ENCODE results near the gene TMEM134. TPM values are rescaled to one million over a fixed set of nuclear protein-coding genes. Genes with fewer than 3 reads are reported as not detected.
"Not testable (repeated sequence)": the region's sequence is repeated elsewhere in the genome, so short reads cannot be mapped to it uniquely, and the experiment has no call there.

Gene TMEM134
- total RNA-seq (100 to 1,000 TPM in 3 of 5 donors, 10 to 100 TPM in 2; 59.9 to 113 (median 106) TPM), total RNA-seq (3.7 to 47.1 (median 22.8) reads per million in 29 experiments)
- total RNA-seq (2013): 23.2 TPM

- no peaks in the 10 kb centered on the region for H3K36me3 Mint-ChIP-seq
Observed at GRCh38 chr11:67468759-67469507, at the start of gene TMEM134. Gene TMEM134 (minus strand): TSS chr11:67469251. CDS start chr11:67469192, 59 bp downstream.

GRCh38 chr11:67517784-67518552, 48.9 kb upstream of the TMEM134 start:
- no peak overlapping the region for H3K27ac ChIP-seq (ENCODE audit: low read length)
- Mint-ChIP-seq H3K4me3 (no peak overlapping the region), H3K36me3 (no peaks in the 10 kb centered on the region), H3K4me1 (no peaks in the 10 kb centered on the region), H3K27me3 (peaks cover 3 to 10% of the 10 kb centered on the region in 2 donors), H3K9me3 (no peaks in the 10 kb centered on the region), H3K27ac (no peak overlapping the region)
- H3K4me1 ChIP-seq (ENCODE audit: control insufficient read depth in 1 of 2, extremely low read depth in 1 of 2, insufficient read depth in 2 of 2, low read length in 2 of 2): no peaks in the 10 kb centered on the region
- WGBS (ENCODE audit: insufficient coverage): 86% methylated on average over 9 of the region's 10 CpGs
- DNase-seq: no peak
- H3K36me3 ChIP-seq (ENCODE audit: control insufficient read depth in 2 of 2, extremely low read depth in 1 of 2, insufficient read depth in 1 of 2, low read length in 1 of 2): no peaks in the 10 kb centered on the region
- H3K9me3 ChIP-seq: no peaks in the 10 kb centered on the region
- H3K27me3 ChIP-seq (replicated peaks in 1 of 2; ENCODE audit: control insufficient read depth in 2 of 2, extremely low read depth in 1 of 2, insufficient read depth in 2 of 2, low read length in 1 of 2): peaks cover 0 to 29% of the 10 kb centered on the region in 2 experiments
- no peak for ATAC-seq (replicated peaks in 1 of 4)
- ChIA-PET CTCF (no interaction called here), POLR2A (no interaction called here)
- no peak overlapping the region for H3K4me3 ChIP-seq (ENCODE audit: control insufficient read depth in 1 of 2, extremely low read depth in 1 of 2, low read length in 1 of 2)

More at GRCh38 chr11:67468759-67469507, at the start of gene TMEM134:
- H3K27ac ChIP-seq (ENCODE audit: low read length): peak within 1 kb of the TSS; percentile 67
- ChIA-PET POLR2A (interaction anchor here (0.6 to 1.3 kb wide), 2 partner anchors 32 to 146 kb away, joined by 3 to 4 read pairs; no protein-coding TSS in a partner anchor), CTCF (interaction anchor here in 1 of 2 donors (0.7 to 1.5 kb wide), 3 partner anchors 32 to 85 kb away, joined by 4 to 10 read pairs (median 7); partner anchors contain the start of genes PPP1CA and PTPRCAP)
- Mint-ChIP-seq H3K27ac (peak within 1 kb of the TSS; percentile 89 to 93), H3K27me3 (no peaks in the 10 kb centered on the region), H3K9me3 (no peaks in the 10 kb centered on the region), H3K4me1 (peaks cover 32 to 44% (median 36%) of the 10 kb centered on the region in 3 donors), H3K4me3 (peak within 1 kb of the TSS; percentile 83 to 88 (median 87))
- peak; percentile 81 to 95 (median 88) for DNase-seq
- peak within 1 kb of the TSS; percentile 80 to 84 for H3K4me3 ChIP-seq (ENCODE audit: control insufficient read depth in 1 of 2, extremely low read depth in 1 of 2, low read length in 1 of 2)
- peak; percentile 73 to 79 (median 78) for ATAC-seq (replicated peaks in 1 of 4)
- no peaks in the 10 kb centered on the region for H3K9me3 ChIP-seq
- H3K27me3 ChIP-seq (replicated peaks in 1 of 2; ENCODE audit: control insufficient read depth in 2 of 2, extremely low read depth in 1 of 2, insufficient read depth in 2 of 2, low read length in 1 of 2): no peaks in the 10 kb centered on the region
- peaks cover 11 to 55% of the 10 kb centered on the region in 2 experiments for H3K4me1 ChIP-seq (ENCODE audit: control insufficient read depth in 1 of 2, extremely low read depth in 1 of 2, insufficient read depth in 2 of 2, low read length in 2 of 2)
- WGBS (ENCODE audit: insufficient coverage): under 1% methylated on average over 76 of the region's 76 CpGs
- peaks cover 4 to 7% of the 10 kb centered on the region in 2 donors for H3K36me3 ChIP-seq (ENCODE audit: control insufficient read depth in 2 of 2, extremely low read depth in 1 of 2, insufficient read depth in 1 of 2, low read length in 1 of 2)

GRCh38 chr11:67516806-67517205, 47.8 kb upstream of the TMEM134 start:
- H3K4me3 Mint-ChIP-seq: no peak overlapping the region
- ChIA-PET POLR2A (no interaction called here), CTCF (no interaction called here)
- Histone ChIP-seq H3K27ac (ENCODE audit: low read length) (no peak overlapping the region), H3K27me3 (replicated peaks in 1 of 2; ENCODE audit: control insufficient read depth in 2 of 2, extremely low read depth in 1 of 2, insufficient read depth in 2 of 2, low read length in 1 of 2) (peaks cover 0 to 35% of the 10 kb centered on the region in 2 experiments), H3K36me3 (ENCODE audit: control insufficient read depth in 2 of 2, extremely low read depth in 1 of 2, insufficient read depth in 1 of 2, low read length in 1 of 2) (no peaks in the 10 kb centered on the region), H3K4me1 (ENCODE audit: control insufficient read depth in 1 of 2, extremely low read depth in 1 of 2, insufficient read depth in 2 of 2, low read length in 2 of 2) (no peaks in the 10 kb centered on the region), H3K4me3 (ENCODE audit: control insufficient read depth in 1 of 2, extremely low read depth in 1 of 2, low read length in 1 of 2) (no peak overlapping the region), H3K9me3 (no peaks in the 10 kb centered on the region)
- H3K36me3 Mint-ChIP-seq: no peaks in the 10 kb centered on the region
- H3K4me1 Mint-ChIP-seq: no peaks in the 10 kb centered on the region
- 93% methylated on average over 6 of the region's 9 CpGs for WGBS (ENCODE audit: insufficient coverage)
- DNase-seq: no peak
- H3K27ac Mint-ChIP-seq: peak overlapping the region in 1 of 2 donors; percentile 23
- peaks cover 3 to 10% of the 10 kb centered on the region in 2 donors for H3K27me3 Mint-ChIP-seq
- no peak for ATAC-seq (replicated peaks in 1 of 4)
- no peaks in the 10 kb centered on the region for H3K9me3 Mint-ChIP-seq

- Histone ChIP-seq H3K36me3 (ENCODE audit: control insufficient read depth in 2 of 2, extremely low read depth in 1 of 2, insufficient read depth in 1 of 2, low read length in 1 of 2) (no peaks in the 10 kb centered on the region), H3K27ac (ENCODE audit: low read length) (no peak overlapping the region), H3K4me1 (ENCODE audit: control insufficient read depth in 1 of 2, extremely low read depth in 1 of 2, insufficient read depth in 2 of 2, low read length in 2 of 2) (peaks cover 0 to 2% of the 10 kb centered on the region in 2 experiments), H3K4me3 (ENCODE audit: control insufficient read depth in 1 of 2, extremely low read depth in 1 of 2, low read length in 1 of 2) (no peak overlapping the region), H3K27me3 (replicated peaks in 1 of 2; ENCODE audit: control insufficient read depth in 2 of 2, extremely low read depth in 1 of 2, insufficient read depth in 2 of 2, low read length in 1 of 2) (peaks cover 0 to 37% of the 10 kb centered on the region in 2 experiments), H3K9me3 (no peaks in the 10 kb centered on the region)
- no CpG with 5 or more reads among the region's 7 CpGs for WGBS (ENCODE audit: insufficient coverage)
- CTCF ChIA-PET: interaction anchor here in 1 of 2 donors (0.6 kb wide), 1 partner anchor 319 kb away, joined by 4 read pairs; no protein-coding TSS in a partner anchor
- Mint-ChIP-seq H3K4me1 (peaks cover 1 to 4% (median 4%) of the 10 kb centered on the region in 3 donors), H3K4me3 (no peak overlapping the region), H3K9me3 (no peaks in the 10 kb centered on the region), H3K27ac (no peak overlapping the region), H3K36me3 (no peaks in the 10 kb centered on the region), H3K27me3 (peaks cover 3 to 16% of the 10 kb centered on the region in 2 donors)
- no peak for ATAC-seq (replicated peaks in 1 of 4)
- DNase-seq: no peak
- POLR2A ChIA-PET: interaction anchor here in 1 of 2 donors (0.7 kb wide), 1 partner anchor 10 kb away, joined by 3 read pairs; no protein-coding TSS in a partner anchor
Observed at GRCh38 chr11:67514116-67514515, 45.1 kb upstream of the TMEM134 start.

- Histone ChIP-seq H3K4me1 (ENCODE audit: control insufficient read depth in 1 of 2, extremely low read depth in 1 of 2, insufficient read depth in 2 of 2, low read length in 2 of 2) (peaks cover 2 to 22% of the 10 kb centered on the region in 2 experiments), H3K27me3 (replicated peaks in 1 of 2; ENCODE audit: control insufficient read depth in 2 of 2, extremely low read depth in 1 of 2, insufficient read depth in 2 of 2, low read length in 1 of 2) (peaks cover 0 to 28% of the 10 kb centered on the region in 2 experiments)
- H3K27ac Mint-ChIP-seq; H3K4me3 ChIP-seq (ENCODE audit: control insufficient read depth in 1 of 2, extremely low read depth in 1 of 2, low read length in 1 of 2); H3K27ac ChIP-seq (ENCODE audit: low read length); ATAC-seq (replicated peaks in 1 of 4); DNase-seq; POLR2A ChIA-PET; H3K36me3 Mint-ChIP-seq; H3K9me3 ChIP-seq; H3K9me3 Mint-ChIP-seq; H3K4me3 Mint-ChIP-seq; H3K36me3 ChIP-seq (ENCODE audit: control insufficient read depth in 2 of 2, extremely low read depth in 1 of 2, insufficient read depth in 1 of 2, low read length in 1 of 2): not testable (repeated sequence)
- peaks cover 0 to 16% of the 10 kb centered on the region in 2 donors for H3K27me3 Mint-ChIP-seq
- CTCF ChIA-PET: interaction anchor here in 1 of 2 donors (0.6 kb wide), 1 partner anchor 1778 kb away, joined by 5 read pairs; no protein-coding TSS in a partner anchor
- H3K4me1 Mint-ChIP-seq: peaks cover 16 to 22% (median 19%) of the 10 kb centered on the region in 3 donors
- 83% methylated on average over 2 of the region's 4 CpGs for WGBS (ENCODE audit: insufficient coverage)
Observed at GRCh38 chr11:67511558-67511957, 42.5 kb upstream of the TMEM134 start.

- CTCF ChIA-PET: interaction anchor here in 1 of 2 donors (0.7 kb wide), 1 partner anchor 118 kb away, joined by 3 read pairs; the partner anchor contains the start of gene RAD9A
- Mint-ChIP-seq H3K27ac (no peak overlapping the region), H3K27me3 (peaks cover 0 to 14% of the 10 kb centered on the region in 2 donors), H3K4me1 (peaks cover 28 to 34% (median 32%) of the 10 kb centered on the region in 3 donors), H3K4me3 (peak overlapping the region in 1 of 3 donors; percentile 94), H3K9me3 (no peaks in the 10 kb centered on the region), H3K36me3 (peaks cover 3% of the 10 kb centered on the region)
- no CpG with 5 or more reads among the region's 3 CpGs for WGBS (ENCODE audit: insufficient coverage)
- peaks cover 10 to 36% of the 10 kb centered on the region in 2 experiments for H3K4me1 ChIP-seq (ENCODE audit: control insufficient read depth in 1 of 2, extremely low read depth in 1 of 2, insufficient read depth in 2 of 2, low read length in 2 of 2)
- no peak for ATAC-seq (replicated peaks in 1 of 4)
- POLR2A ChIA-PET: no interaction called here
- no peak overlapping the region for H3K4me3 ChIP-seq (ENCODE audit: control insufficient read depth in 1 of 2, extremely low read depth in 1 of 2, low read length in 1 of 2)
- H3K36me3 ChIP-seq (ENCODE audit: control insufficient read depth in 2 of 2, extremely low read depth in 1 of 2, insufficient read depth in 1 of 2, low read length in 1 of 2): peaks cover 0 to 9% of the 10 kb centered on the region in 2 donors
- H3K9me3 ChIP-seq: no peaks in the 10 kb centered on the region
- H3K27ac ChIP-seq (ENCODE audit: low read length): no peak overlapping the region
- peaks cover 0 to 17% of the 10 kb centered on the region in 2 experiments for H3K27me3 ChIP-seq (replicated peaks in 1 of 2; ENCODE audit: control insufficient read depth in 2 of 2, extremely low read depth in 1 of 2, insufficient read depth in 2 of 2, low read length in 1 of 2)
- no peak for DNase-seq
Observed at GRCh38 chr11:67510023-67510345, 40.9 kb upstream of the TMEM134 start.

All from T-cell (primary cell).